ENCODE measurements around the gene ZNF782. TPM values are rescaled to one million over a fixed set of nuclear protein-coding genes. Genes with fewer than 3 reads are reported as not detected.
A peak's percentile ranks its signal among the peaks of the same experiment; 100 is the strongest.

The ZNF782 gene
- total and polyA plus RNA-seq, 3 donors from 2014 or later: 5.1 to 18.4 (median 16.8) TPM

- Histone ChIP-seq H3K27me3 (no peaks in the 10 kb centered on the region), H3K9me3 (no peaks in the 10 kb centered on the region), H3K4me3 (peak overlapping the region; percentile 90 to 94), H3K27ac (peak overlapping the region; percentile 66 to 86), H3K4me1 (peaks cover 4% of the 10 kb centered on the region), H3K36me3 (ENCODE audit: low read depth, missing control alignments) (no peaks in the 10 kb centered on the region)
- intact Hi-C loops (cut with DNase I; ENCODE audit: low total_unique reads): no loop called here
- 15 to 23% methylated on average over 16 of the region's 16 CpGs for WGBS, 2 donors
- TF ChIP-seq, protein P1, sequence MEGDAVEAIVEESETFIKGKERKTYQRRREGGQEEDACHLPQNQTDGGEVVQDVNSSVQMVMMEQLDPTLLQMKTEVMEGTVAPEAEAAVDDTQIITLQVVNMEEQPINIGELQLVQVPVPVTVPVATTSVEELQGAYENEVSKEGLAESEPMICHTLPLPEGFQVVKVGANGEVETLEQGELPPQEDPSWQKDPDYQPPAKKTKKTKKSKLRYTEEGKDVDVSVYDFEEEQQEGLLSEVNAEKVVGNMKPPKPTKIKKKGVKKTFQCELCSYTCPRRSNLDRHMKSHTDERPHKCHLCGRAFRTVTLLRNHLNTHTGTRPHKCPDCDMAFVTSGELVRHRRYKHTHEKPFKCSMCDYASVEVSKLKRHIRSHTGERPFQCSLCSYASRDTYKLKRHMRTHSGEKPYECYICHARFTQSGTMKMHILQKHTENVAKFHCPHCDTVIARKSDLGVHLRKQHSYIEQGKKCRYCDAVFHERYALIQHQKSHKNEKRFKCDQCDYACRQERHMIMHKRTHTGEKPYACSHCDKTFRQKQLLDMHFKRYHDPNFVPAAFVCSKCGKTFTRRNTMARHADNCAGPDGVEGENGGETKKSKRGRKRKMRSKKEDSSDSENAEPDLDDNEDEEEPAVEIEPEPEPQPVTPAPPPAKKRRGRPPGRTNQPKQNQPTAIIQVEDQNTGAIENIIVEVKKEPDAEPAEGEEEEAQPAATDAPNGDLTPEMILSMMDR (IDR thresholded peaks at IDR 0.05): no peak
- no peak for TF ChIP-seq POLR2A (IDR thresholded peaks at IDR 0.05)
- DNase-seq: no peak
Observed at GRCh38 chr9:96854651-96855273, 448 bp upstream of the ZNF782 start.

- Histone ChIP-seq H3K9me3 (no peaks in the 10 kb centered on the region), H3K36me3 (ENCODE audit: low read depth, missing control alignments) (no peaks in the 10 kb centered on the region), H3K4me3 (no peak overlapping the region), H3K27ac (no peak overlapping the region), H3K27me3 (no peaks in the 10 kb centered on the region), H3K4me1 (peaks cover 4% of the 10 kb centered on the region)
- WGBS, 2 donors: 65 to 70% methylated on average over 4 of the region's 4 CpGs
- TF ChIP-seq, protein P1 (IDR thresholded peaks at IDR 0.05): no peak
- no peak for TF ChIP-seq POLR2A (IDR thresholded peaks at IDR 0.05)
- no peak for DNase-seq
- intact Hi-C loops (cut with DNase I; ENCODE audit: low total_unique reads): no loop called here
Observed at GRCh38 chr9:96852676-96853075, 1.6 kb downstream of the ZNF782 start.

- Histone ChIP-seq H3K27me3 (no peaks in the 10 kb centered on the region), H3K36me3 (ENCODE audit: low read depth, missing control alignments) (no peaks in the 10 kb centered on the region), H3K4me3 (no peak overlapping the region), H3K9me3 (no peaks in the 10 kb centered on the region), H3K27ac (no peak overlapping the region), H3K4me1 (no peaks in the 10 kb centered on the region)
- intact Hi-C loops (cut with DNase I; ENCODE audit: low total_unique reads): no loop called here
- no peak for TF ChIP-seq POLR2A (IDR thresholded peaks at IDR 0.05)
- TF ChIP-seq, protein P1 (IDR thresholded peaks at IDR 0.05): no peak
- WGBS, 2 donors: 87 to 89% methylated on average over 2 of the region's 2 CpGs
- no peak for DNase-seq
Observed at GRCh38 chr9:96844040-96844439, 10.3 kb downstream of the ZNF782 start.

GRCh38 chr9:96818533-96818932, 35.8 kb downstream of the ZNF782 start:
- TF ChIP-seq, protein P1 (IDR thresholded peaks at IDR 0.05): no peak
- no peak for TF ChIP-seq POLR2A (IDR thresholded peaks at IDR 0.05)
- Histone ChIP-seq H3K4me1 (no peaks in the 10 kb centered on the region), H3K27me3 (no peaks in the 10 kb centered on the region), H3K36me3 (ENCODE audit: low read depth, missing control alignments) (no peaks in the 10 kb centered on the region), H3K27ac (no peak overlapping the region), H3K4me3 (no peak overlapping the region), H3K9me3 (peaks cover 4% of the 10 kb centered on the region)
- 95 to 96% methylated on average over 6 of the region's 6 CpGs for WGBS, 2 donors
- DNase-seq: no peak
- intact Hi-C loops (cut with DNase I; ENCODE audit: low total_unique reads): no loop called here

DNA sequence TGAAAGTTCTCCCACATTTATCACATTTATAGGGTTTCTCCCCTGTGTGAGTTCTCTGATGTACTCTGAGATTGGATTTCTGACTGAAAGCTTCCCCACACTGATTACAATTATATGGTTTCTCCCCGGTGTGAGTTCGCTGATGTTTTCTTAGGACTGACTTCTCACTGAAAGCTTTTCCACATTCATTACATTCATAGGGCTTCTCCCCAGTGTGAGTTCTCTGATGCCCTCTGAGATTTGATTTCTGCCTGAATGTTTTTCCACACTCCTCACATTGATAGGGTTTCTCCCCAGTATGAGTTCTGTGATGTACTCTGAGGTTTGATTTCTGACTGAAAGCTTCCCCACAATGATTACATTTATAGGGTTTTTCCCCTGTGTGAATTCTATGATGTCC, 36.3 kb downstream of the ZNF782 start:
- peaks cover 4% of the 10 kb centered on the region for H3K9me3 ChIP-seq

More for the DNA sequence above, 36.3 kb downstream of the ZNF782 start:
- 96 to 100% methylated on average over 2 of the region's 2 CpGs for WGBS, 2 donors
- intact Hi-C loops (cut with DNase I; ENCODE audit: low total_unique reads): no loop called here
- no peak for TF ChIP-seq POLR2A (IDR thresholded peaks at IDR 0.05)
- TF ChIP-seq, protein P1 (IDR thresholded peaks at IDR 0.05): no peak
- H3K4me3 ChIP-seq: no peak overlapping the region
- H3K4me1 ChIP-seq: no peaks in the 10 kb centered on the region
- no peak overlapping the region for H3K27ac ChIP-seq
- no peaks in the 10 kb centered on the region for H3K36me3 ChIP-seq (ENCODE audit: low read depth, missing control alignments)
- no peaks in the 10 kb centered on the region for H3K27me3 ChIP-seq
- DNase-seq: no peak
